ENCODE measurements around the gene PCDH8.

Gene PCDH8

GRCh38 chr13:52810011-52810410 lies 38.4 kb downstream of the PCDH8 start:
- DNase-seq = no peak

GRCh38 chr13:52809310-52809769 lies 39.1 kb downstream of the PCDH8 start:
- DNase-seq = peak; percentile 21

GRCh38 chr13:52808842-52809219 lies 39.6 kb downstream of the PCDH8 start:
- no peak for DNase-seq

- no peak for DNase-seq
Observed at GRCh38 chr13:52806029-52806428, 42.4 kb downstream of the PCDH8 start.

- DNase-seq = no peak
Observed at GRCh38 chr13:52804202-52804641, 44.2 kb downstream of the PCDH8 start.

- DNase-seq = no peak
Observed at GRCh38 chr13:52800856-52801255, 47.6 kb downstream of the PCDH8 start.

GRCh38 chr13:52798770-52799430 lies 49.5 kb downstream of the PCDH8 start:
- no peak for DNase-seq

- DNase-seq = no peak
Observed at GRCh38 chr13:52797176-52797575, 51.3 kb downstream of the PCDH8 start.

- no peak for DNase-seq
Observed at GRCh38 chr13:52794589-52794988, 53.9 kb downstream of the PCDH8 start.

- DNase-seq = no peak
Observed at GRCh38 chr13:52793515-52794061, 54.9 kb downstream of the PCDH8 start.
